HEK293 (cell line): ENCODE results near the gene ATP6V0A1.
"Not testable (repeated sequence)": the region's sequence is repeated elsewhere in the genome, so short reads cannot be mapped to it uniquely, and the experiment has no call there.

Experiments used
- CTCF ChIA-PET: fragments of 350-600 bp; formaldehyde crosslinking; extraction: SDS; loops from one replicate; lab custom pipeline; 2021; ENCODE audit warnings: antibody characterized with exemption; lab: Yijun Ruan, JAX
- POLR2A ChIA-PET: fragments of 300-600 bp; formaldehyde crosslinking; extraction: SDS; loops from one replicate; lab custom pipeline; 2020; ENCODE audit warnings: antibody characterized with exemption, inconsistent platforms; lab: Yijun Ruan, JAX
- H3K27ac ChIP-seq: fragments of 200-500 bp; sonication (Bioruptor generic); 2 replicates; pipeline ENCODE4 v1.5.1; 2014; ENCODE audit warnings: low read depth, low read length, control low read depth, inconsistent platforms; ENCODE audit errors: extremely low read depth
- H3K36me3 ChIP-seq, 2 experiments: fragments of 200-500 bp in 1 of 2; sonication (Bioruptor generic) in 1 of 2; 1 replicate in 1 of 2; 2 replicates in 1 of 2; pipeline ENCODE4 v1.5.1; 2014 to 2017; ENCODE audit warnings: inconsistent platforms in 2 of 2, low read length in 2 of 2; ENCODE audit not compliant: control insufficient read depth in 2 of 2, insufficient read depth in 1 of 2
- H3K4me1 ChIP-seq: fragments of 200-500 bp; sonication (Bioruptor generic); 2 replicates; pipeline ENCODE4 v1.5.1; 2014; ENCODE audit warnings: mild to moderate bottlenecking, low read length, inconsistent platforms; ENCODE audit not compliant: control insufficient read depth, insufficient read depth
- H3K4me3 ChIP-seq: 2 replicates; pipeline ENCODE4 v1.5.1; 2011; ENCODE audit warnings: low read depth, mild to moderate bottlenecking, control low read depth, low read length, moderate library complexity
- H3K9me3 ChIP-seq: fragments of 200-500 bp; sonication (Bioruptor generic); 2 replicates; pipeline ENCODE4 v1.5.1; 2014; ENCODE audit warnings: low read depth, low read length, inconsistent platforms; ENCODE audit not compliant: control insufficient read depth, insufficient read depth
- EGR2 ChIP-seq: fragments of 450-650 bp; formaldehyde crosslinking; IDR thresholded peaks from 2 replicates; pipeline ENCODE4 v1.5.1; 2016; ENCODE audit warnings: low read depth, missing biosample characterization, missing genetic modification characterization
- GFI1B ChIP-seq: fragments of 450-650 bp; formaldehyde crosslinking; IDR thresholded peaks from 2 replicates; pipeline ENCODE4 v1.5.1; 2016; ENCODE audit warnings: missing biosample characterization, missing genetic modification characterization
- GLI4 ChIP-seq: fragments of 450-650 bp; formaldehyde crosslinking; IDR thresholded peaks from 2 replicates; pipeline ENCODE4 v1.5.1; 2016; ENCODE audit warnings: missing biosample characterization, missing genetic modification characterization
- KLF1 ChIP-seq: fragments of 450-650 bp; formaldehyde crosslinking; IDR thresholded peaks from 2 replicates; pipeline ENCODE4 v1.5.1; 2016; ENCODE audit warnings: missing biosample characterization, missing genetic modification characterization
- KLF16 ChIP-seq: fragments of 450-650 bp; formaldehyde crosslinking; IDR thresholded peaks from 2 replicates; pipeline ENCODE4 v1.5.1; 2017; ENCODE audit warnings: missing biosample characterization, missing genetic modification characterization
- KLF9 ChIP-seq: fragments of 450-650 bp; formaldehyde crosslinking; IDR thresholded peaks from 2 replicates; pipeline ENCODE4 v1.5.1; 2016; ENCODE audit warnings: missing biosample characterization, missing genetic modification characterization, low read depth
- MEIS1 ChIP-seq: sonication (generic); formaldehyde crosslinking; IDR thresholded peaks from 2 replicates; pipeline ENCODE4 v1.8.1; 2022; ENCODE audit warnings: missing genetic modification reagents, mild to moderate bottlenecking, borderline replicate concordance
- PRDM1 ChIP-seq: fragments of 450-650 bp; formaldehyde crosslinking; IDR thresholded peaks from 2 replicates; pipeline ENCODE4; 2016; ENCODE audit warnings: missing biosample characterization, missing genetic modification characterization
- SCRT1 ChIP-seq: fragments of 450-650 bp; formaldehyde crosslinking; IDR thresholded peaks from 2 replicates; pipeline ENCODE4 v1.5.1; 2016; ENCODE audit warnings: missing biosample characterization, missing genetic modification characterization, borderline replicate concordance
- SP7 ChIP-seq: fragments of 450-650 bp; formaldehyde crosslinking; IDR thresholded peaks from 2 replicates; pipeline ENCODE4 v1.5.1; 2016; ENCODE audit warnings: missing biosample characterization, missing genetic modification characterization
- TCF7L2 ChIP-seq: IDR thresholded peaks from 2 replicates; pipeline ENCODE4 v1.6.1; 2011; ENCODE audit warnings: low read depth, mild to moderate bottlenecking, inconsistent platforms, low read length, moderate library complexity, borderline replicate concordance
- ZBTB10 ChIP-seq: fragments of 450-650 bp; formaldehyde crosslinking; IDR thresholded peaks from 2 replicates; pipeline ENCODE4 v1.5.1; 2016; ENCODE audit warnings: missing biosample characterization, missing genetic modification characterization
- ZBTB21 ChIP-seq: fragments of 450-650 bp; formaldehyde crosslinking; IDR thresholded peaks from 2 replicates; pipeline ENCODE4 v1.5.1; 2017; ENCODE audit warnings: missing biosample characterization, missing genetic modification characterization
- ZBTB26 ChIP-seq: fragments of 450-650 bp; formaldehyde crosslinking; optimal IDR thresholded peaks from 2 replicates; pipeline ENCODE3; 2016; ENCODE audit warnings: missing biosample characterization, mild to moderate bottlenecking, missing genetic modification characterization
- ZBTB8A ChIP-seq: fragments of 450-650 bp; formaldehyde crosslinking; IDR thresholded peaks from 2 replicates; pipeline ENCODE4 v1.5.1; 2016; ENCODE audit warnings: missing biosample characterization, missing genetic modification characterization
- ZFHX2 ChIP-seq: fragments of 450-650 bp; formaldehyde crosslinking; conservative IDR thresholded peaks from 2 replicates; pipeline ENCODE4 v1.5.1; 2016; ENCODE audit warnings: missing biosample characterization, missing genetic modification characterization
- ZFP41 ChIP-seq: fragments of 450-650 bp; formaldehyde crosslinking; IDR thresholded peaks from 2 replicates; pipeline ENCODE4 v1.5.1; 2016; ENCODE audit warnings: missing biosample characterization, missing genetic modification characterization, borderline replicate concordance
- ZIC2 ChIP-seq: fragments of 450-650 bp; formaldehyde crosslinking; IDR thresholded peaks from 2 replicates; pipeline ENCODE4 v1.5.1; 2016; ENCODE audit warnings: missing biosample characterization, missing genetic modification characterization
- ZNF133 ChIP-seq: fragments of 450-650 bp; formaldehyde crosslinking; IDR thresholded peaks from 2 replicates; pipeline ENCODE4 v1.5.1; 2016; ENCODE audit warnings: missing biosample characterization, missing genetic modification characterization
- ZNF174 ChIP-seq: fragments of 450-650 bp; formaldehyde crosslinking; IDR thresholded peaks from 2 replicates; pipeline ENCODE4 v1.5.0; 2017; ENCODE audit warnings: missing biosample characterization, mild to moderate bottlenecking, missing genetic modification characterization
- ZNF311 ChIP-seq: fragments of 450-650 bp; formaldehyde crosslinking; IDR thresholded peaks from 2 replicates; pipeline ENCODE4 v1.5.1; 2017; ENCODE audit warnings: missing biosample characterization, missing genetic modification characterization, borderline replicate concordance
- ZNF324 ChIP-seq: fragments of 450-650 bp; formaldehyde crosslinking; IDR thresholded peaks from 2 replicates; pipeline ENCODE4 v1.5.1; 2016; ENCODE audit warnings: missing biosample characterization, missing genetic modification characterization
- ZNF473 ChIP-seq: fragments of 450-650 bp; formaldehyde crosslinking; IDR thresholded peaks from 2 replicates; pipeline ENCODE4 v1.5.1; 2017; ENCODE audit warnings: missing biosample characterization, missing genetic modification characterization
- ZNF501 ChIP-seq: fragments of 450-650 bp; formaldehyde crosslinking; IDR thresholded peaks from 2 replicates; pipeline ENCODE4 v1.5.1; 2016; ENCODE audit warnings: missing biosample characterization, missing genetic modification characterization
- ZNF555 ChIP-seq: fragments of 450-650 bp; formaldehyde crosslinking; conservative IDR thresholded peaks from 2 replicates; pipeline ENCODE4 v1.5.1; 2017; ENCODE audit warnings: missing biosample characterization, mild to moderate bottlenecking, missing genetic modification characterization, inconsistent platforms
- ZNF776 ChIP-seq: fragments of 450-650 bp; formaldehyde crosslinking; IDR thresholded peaks from 2 replicates; pipeline ENCODE4 v1.5.0; 2017; ENCODE audit warnings: missing biosample characterization, missing genetic modification characterization, borderline replicate concordance

Gene ATP6V0A1

DNA sequence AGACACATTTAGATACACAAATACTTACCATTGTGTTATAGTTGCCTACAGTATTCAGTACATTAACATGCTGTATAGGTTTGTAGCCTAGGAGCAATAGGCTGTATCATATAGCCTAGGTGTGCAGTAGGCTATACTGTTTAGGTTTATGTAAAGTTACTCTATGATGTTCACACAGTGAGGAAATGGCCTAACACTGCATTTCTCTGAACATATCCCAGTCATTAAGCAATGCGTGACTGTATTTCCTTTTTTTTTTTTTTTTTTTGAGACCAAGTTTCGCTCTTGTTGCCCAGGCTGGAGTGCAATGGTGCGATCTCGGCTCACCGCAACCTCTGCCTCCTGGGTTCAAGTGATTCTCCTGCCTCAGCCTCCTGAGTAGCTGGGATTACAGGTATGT lies 40.7 kb upstream of the ATP6V0A1 start:
- CTCF ChIA-PET = not testable (repeated sequence)

GRCh38 chr17:42421136-42421506 lies 37.6 kb upstream of the ATP6V0A1 start:
- peak overlapping the region; percentile 12; the same call in 1 of the 2 replicates for H3K27ac ChIP-seq
- H3K4me3 ChIP-seq = peak overlapping the region; percentile 79
- ChIA-PET POLR2A (no interaction called here), CTCF (interaction anchor here (1.3 to 7.0 kb wide), 2 partner anchors 15 to 98 kb away, joined by 3 to 33 read pairs; no protein-coding TSS in a partner anchor)
- H3K9me3 ChIP-seq = no peaks in the 10 kb centered on the region
- peaks cover 2% of the 10 kb centered on the region for H3K4me1 ChIP-seq
- TF ChIP-seq MEIS1 (CRISPR knock-in tag) (no peak), PRDM1 (tag by site-specific recombination) (0 out of 2 replicates have a peak, but pooled peaks have one; percentile 36)
- H3K36me3 ChIP-seq = no peaks in the 10 kb centered on the region; a peak in 1 of 3 replicates

More for the DNA sequence above, 40.7 kb upstream of the ATP6V0A1 start:
- H3K9me3 ChIP-seq, H3K4me1 ChIP-seq, H3K4me3 ChIP-seq, H3K27ac ChIP-seq, POLR2A ChIA-PET, H3K36me3 ChIP-seq: not testable (repeated sequence)

DNA sequence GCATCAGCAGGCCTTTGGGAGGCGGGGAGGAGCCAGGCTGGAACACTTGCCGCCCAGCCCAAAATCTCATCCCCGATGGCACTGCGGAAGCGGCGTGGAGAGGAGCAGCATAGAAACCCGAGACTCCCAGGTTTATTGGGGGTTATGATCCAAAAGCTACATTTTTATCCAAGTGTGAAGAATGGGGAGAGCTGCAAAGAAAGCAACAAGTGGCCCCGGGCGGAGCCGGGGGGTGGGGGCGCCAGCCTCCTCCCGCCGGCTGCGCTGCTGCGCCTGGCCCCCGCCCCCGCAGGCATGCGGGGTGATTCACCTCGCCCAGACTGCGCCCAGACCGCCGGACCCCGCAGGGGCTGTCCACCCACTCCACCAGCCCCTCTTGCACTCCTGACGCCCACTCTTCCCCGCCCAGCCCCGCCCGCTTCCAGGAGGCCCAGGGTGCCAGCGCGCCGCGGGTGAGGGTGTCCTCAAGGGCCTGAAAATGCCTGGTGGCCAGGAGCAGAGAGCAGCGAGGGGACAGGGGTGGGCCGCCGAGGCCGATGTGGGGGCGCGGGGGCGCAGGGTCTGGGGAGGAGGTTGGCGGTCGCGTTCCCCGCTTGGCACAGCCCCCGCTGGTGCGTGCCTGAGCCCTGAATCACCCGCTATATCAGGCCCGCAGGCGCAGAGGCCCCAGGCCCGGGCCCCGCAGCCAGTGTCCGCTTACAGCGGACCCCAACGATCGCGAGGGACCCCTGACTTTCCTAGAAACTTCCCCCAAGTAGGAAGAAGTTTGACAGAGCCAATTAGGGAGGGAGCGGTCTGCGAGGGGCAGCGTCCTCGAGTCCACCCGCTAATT lies 37.0 kb upstream of the ATP6V0A1 start:
- peaks cover 2% of the 10 kb centered on the region for H3K4me1 ChIP-seq
- H3K27ac ChIP-seq = peak overlapping the region; percentile 12; the same call in 1 of the 2 replicates
- no peaks in the 10 kb centered on the region; a peak in 1 of 3 replicates for H3K36me3 ChIP-seq
- CTCF ChIA-PET = interaction anchor here (0.6 to 7.0 kb wide), 5 partner anchors 16 to 1639 kb away, joined by 3 to 33 read pairs (median 3); no protein-coding TSS in a partner anchor
- no peaks in the 10 kb centered on the region for H3K9me3 ChIP-seq
- POLR2A ChIA-PET = interaction anchor here (0.9 to 3.3 kb wide), 15 partner anchors 10 to 404 kb away, joined by 4 to 73 read pairs (median 10); partner anchors contain the start of genes DNAJC7, PSMC3IP and STAT3
- peak overlapping the region; percentile 79 for H3K4me3 ChIP-seq
- peak; percentile 93 for TF ChIP-seq KLF1 (tag by site-specific recombination)
- no peak for TF ChIP-seq ZNF501
- TF ChIP-seq ZNF133 (tag by site-specific recombination) = no peak
- no peak for TF ChIP-seq ZNF776
- TF ChIP-seq SP7 = peak; percentile 50; the same call in 1 of the 2 replicates
- TF ChIP-seq ZNF555 = no peak
- no peak for TF ChIP-seq TCF7L2
- TF ChIP-seq ZFHX2 (tag by site-specific recombination) = peak; percentile 99
- peak; percentile 60 for TF ChIP-seq ZBTB8A (tag by site-specific recombination)
- peak; percentile 95 for TF ChIP-seq EGR2 (tag by site-specific recombination)
- peak; percentile 85 for TF ChIP-seq ZBTB10 (tag by site-specific recombination)
- no peak for TF ChIP-seq GLI4 (tag by site-specific recombination)
- TF ChIP-seq KLF16 (tag by site-specific recombination) = no peak
- no peak for TF ChIP-seq ZNF174 (tag by site-specific recombination)
- TF ChIP-seq ZBTB21 (tag by site-specific recombination) = no peak
- no peak for TF ChIP-seq ZNF311 (tag by site-specific recombination)
- TF ChIP-seq ZNF473 (tag by site-specific recombination) = no peak
- peak; percentile 83 for TF ChIP-seq SCRT1 (tag by site-specific recombination)
- TF ChIP-seq GFI1B = no peak
- peak; percentile 42 for TF ChIP-seq ZIC2 (tag by site-specific recombination)
- peak; percentile 40; the same call in 1 of the 2 replicates for TF ChIP-seq KLF9 (tag by site-specific recombination)
- TF ChIP-seq ZNF324 (tag by site-specific recombination) = no peak
- no peak for TF ChIP-seq ZFP41 (tag by site-specific recombination)
- peak; percentile 58 for TF ChIP-seq ZBTB26
